SH-SY5Y (cell line): ENCODE data around the gene ABCC4.

Experiments used
- GATA2 ChIP-seq: IDR thresholded peaks from 2 replicates; pipeline ENCODE4 v1.6.1; 2011; ENCODE audit warnings: mild to moderate bottlenecking, low read depth, low read length
- GATA3 ChIP-seq: IDR thresholded peaks from 2 replicates; pipeline ENCODE4 v1.6.1; 2011; ENCODE audit warnings: low read depth, mild to moderate bottlenecking, low read length, moderate library complexity

DNA sequence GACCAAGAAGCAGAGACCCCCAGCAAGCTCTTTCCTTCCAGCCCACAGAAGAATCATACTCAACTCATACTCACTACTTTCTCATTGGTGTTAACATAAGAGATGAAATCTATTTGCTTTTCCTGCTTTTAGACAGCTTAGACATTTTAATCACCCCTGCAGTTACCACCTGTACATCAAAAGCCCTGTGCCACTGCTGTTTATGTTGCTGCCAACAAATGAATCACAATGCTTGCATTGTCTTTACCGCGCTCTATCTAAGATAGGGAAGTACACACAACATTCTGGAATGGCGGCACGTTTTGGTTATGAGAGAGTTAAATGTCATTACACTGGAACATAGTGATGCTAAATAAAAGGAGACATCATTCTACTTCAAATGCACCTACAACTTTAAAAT, 95.1 kb downstream of the ABCC4 start:
- no peak for TF ChIP-seq GATA2
- TF ChIP-seq GATA3: no peak
